ENCODE data around the gene TOLLIP. TPM values are rescaled to one million over a fixed set of nuclear protein-coding genes. Genes with fewer than 3 reads are reported as not detected.

TOLLIP gene
- total RNA-seq, 1 experiment from 2014 or later = 32.3 TPM

GRCh38 chr11:1302041-1302460, 7.4 kb downstream of the TOLLIP start:
- Mint-ChIP-seq H3K4me3 (no peak overlapping the region), H3K27ac (no peak overlapping the region), H3K4me1 (peaks cover 22% of the 10 kb centered on the region), H3K27me3 (ENCODE audit: low read depth) (no peaks in the 10 kb centered on the region), H3K36me3 (no peaks in the 10 kb centered on the region), H3K9me3 (no peaks in the 10 kb centered on the region)
- CTCF ChIA-PET = interaction anchor here (1.0 to 1.5 kb wide), 4 partner anchors 9 to 245 kb away, joined by 3 to 4 read pairs (median 4); no protein-coding TSS in a partner anchor
- ATAC-seq = no peak
- POLR2A ChIA-PET = no interaction called here
- TF ChIP-seq ZNF232 (CRISPR knock-in tag; IDR thresholded peaks at IDR 0.05) (no peak), CDX4 (CRISPR knock-in tag; IDR thresholded peaks at IDR 0.05; ENCODE audit: borderline replicate concordance) (no peak), ATF2 (CRISPR knock-in tag; IDR thresholded peaks at IDR 0.05; ENCODE audit: borderline replicate concordance, low read depth) (no peak), STAT6 (CRISPR knock-in tag; conservative IDR thresholded peaks at IDR 0.05; ENCODE audit: low read depth) (no peak), ETV6 (CRISPR knock-in tag; IDR thresholded peaks at IDR 0.05) (no peak), ZNF396 (CRISPR knock-in tag; IDR thresholded peaks at IDR 0.05; ENCODE audit: borderline replicate concordance) (no peak), PRRX2 (CRISPR knock-in tag; IDR thresholded peaks at IDR 0.05) (no peak), MLX (CRISPR knock-in tag; IDR thresholded peaks at IDR 0.05) (no peak), EMX1 (CRISPR knock-in tag; IDR thresholded peaks at IDR 0.05) (no peak), RELA (CRISPR knock-in tag; IDR thresholded peaks at IDR 0.05; ENCODE audit: borderline replicate concordance) (no peak), CBFB (CRISPR knock-in tag; IDR thresholded peaks at IDR 0.05; ENCODE audit: low read depth) (no peak), ZNF416 (CRISPR knock-in tag; IDR thresholded peaks at IDR 0.05) (no peak), TEAD1 (CRISPR knock-in tag; IDR thresholded peaks at IDR 0.05) (no peak), AFF4 (CRISPR knock-in tag; IDR thresholded peaks at IDR 0.05; ENCODE audit: borderline replicate concordance) (no peak), SMAD3 (CRISPR knock-in tag; IDR thresholded peaks at IDR 0.05; ENCODE audit: borderline replicate concordance) (no peak), NFATC4 (CRISPR knock-in tag; IDR thresholded peaks at IDR 0.05) (no peak), MYBL2 (CRISPR knock-in tag; IDR thresholded peaks at IDR 0.05) (no peak), ZNF138 (CRISPR knock-in tag; conservative IDR thresholded peaks at IDR 0.05) (no peak), NR1H2 (CRISPR knock-in tag; IDR thresholded peaks at IDR 0.05) (no peak), RORB (CRISPR knock-in tag; IDR thresholded peaks at IDR 0.05) (no peak)
- DNase-seq (ENCODE audit: low spot score) = no peak

Measured in WTC11 (cell line).